Nephron (organoid): ENCODE data around the gene OR8H2.
"Not testable (repeated sequence)": the region's sequence is repeated elsewhere in the genome, so short reads cannot be mapped to it uniquely, and the experiment has no call there.

Source experiments
- H3K27ac Mint-ChIP-seq, 3 experiments: 2 replicates each; pipeline ENCODE4 v1.8.0; 2020; ENCODE audit warnings: mixed read lengths in 3 of 3, mild to moderate bottlenecking in 2 of 3, moderate library complexity in 1 of 3
- H3K27me3 Mint-ChIP-seq: 2 replicates; pipeline ENCODE4 v1.8.0; 2021; ENCODE audit warnings: low read depth, mild to moderate bottlenecking, moderate library complexity, mixed read lengths
- H3K36me3 Mint-ChIP-seq: 2 replicates; pipeline ENCODE4 v1.8.0; 2020; ENCODE audit warnings: low read depth, mixed read lengths
- H3K4me1 Mint-ChIP-seq: 2 replicates; pipeline ENCODE4 v1.8.0; 2020; ENCODE audit warnings: mixed read lengths
- H3K4me3 Mint-ChIP-seq, 3 experiments: 2 replicates each; pipeline ENCODE4 v1.8.0; 2020; ENCODE audit warnings: mild to moderate bottlenecking in 3 of 3, mixed read lengths in 3 of 3, moderate library complexity in 2 of 3
- H3K9me3 Mint-ChIP-seq: 2 replicates; pipeline ENCODE4 v1.8.0; 2020; ENCODE audit warnings: mixed read lengths
- CTCF ChIP-seq, 3 experiments: fragments of 200-600 bp; sonication (generic); IDR thresholded peaks; one replicate each; pipeline ENCODE4 v1.5.0; 2021; ENCODE audit warnings: antibody characterized with exemption in 3 of 3; ENCODE audit not compliant: unreplicated experiment in 3 of 3

OR8H2 gene

DNA sequence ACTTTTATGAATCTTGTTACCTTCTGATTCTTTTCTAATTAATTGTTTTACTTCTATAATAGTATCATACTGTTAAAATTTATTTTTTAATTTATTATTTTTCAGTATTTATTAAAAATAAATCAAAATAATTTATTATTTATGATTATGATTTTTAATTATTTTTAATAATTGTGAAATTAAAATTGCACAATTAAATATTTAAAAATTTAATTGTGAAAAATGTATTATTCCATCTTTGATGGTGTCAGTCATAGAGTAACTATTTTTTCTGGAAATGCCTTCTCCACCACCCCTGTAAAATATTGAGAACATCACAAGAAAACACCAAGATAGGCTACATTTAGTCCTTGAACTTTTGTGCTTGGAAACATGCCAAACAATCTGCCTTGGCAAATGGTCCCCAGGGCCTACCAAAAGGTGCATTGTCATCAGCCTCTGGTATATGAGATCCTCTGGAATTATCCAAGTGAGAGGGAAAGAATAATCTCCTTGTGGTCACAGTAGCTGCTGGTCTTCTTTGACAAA, at the start of gene OR8H2:
OR8H2 (plus strand) TSS at position 478 of the 528 bp plus-strand sequence. CDS start 1,356 bp downstream, outside the sequence.
- H3K9me3 Mint-ChIP-seq = no peaks in the 10 kb centered on the region
- no peaks in the 10 kb centered on the region for H3K4me1 Mint-ChIP-seq
- no peaks in the 10 kb centered on the region for H3K27me3 Mint-ChIP-seq
- TF ChIP-seq CTCF (IDR thresholded peaks at IDR 0.05; ENCODE audit: unreplicated experiment in 3 of 3) = no peak
- H3K27ac Mint-ChIP-seq = no peak within 1 kb of the TSS
- H3K36me3 Mint-ChIP-seq = no peaks in the 10 kb centered on the region
- no peak within 1 kb of the TSS for H3K4me3 Mint-ChIP-seq

- not testable (repeated sequence) for H3K4me1 Mint-ChIP-seq, H3K9me3 Mint-ChIP-seq, H3K36me3 Mint-ChIP-seq, H3K27me3 Mint-ChIP-seq, H3K27ac Mint-ChIP-seq, H3K4me3 Mint-ChIP-seq
These were observed 47.1 kb upstream of the OR8H2 start for GRCh38 chr11:56056366-56056765.

DNA sequence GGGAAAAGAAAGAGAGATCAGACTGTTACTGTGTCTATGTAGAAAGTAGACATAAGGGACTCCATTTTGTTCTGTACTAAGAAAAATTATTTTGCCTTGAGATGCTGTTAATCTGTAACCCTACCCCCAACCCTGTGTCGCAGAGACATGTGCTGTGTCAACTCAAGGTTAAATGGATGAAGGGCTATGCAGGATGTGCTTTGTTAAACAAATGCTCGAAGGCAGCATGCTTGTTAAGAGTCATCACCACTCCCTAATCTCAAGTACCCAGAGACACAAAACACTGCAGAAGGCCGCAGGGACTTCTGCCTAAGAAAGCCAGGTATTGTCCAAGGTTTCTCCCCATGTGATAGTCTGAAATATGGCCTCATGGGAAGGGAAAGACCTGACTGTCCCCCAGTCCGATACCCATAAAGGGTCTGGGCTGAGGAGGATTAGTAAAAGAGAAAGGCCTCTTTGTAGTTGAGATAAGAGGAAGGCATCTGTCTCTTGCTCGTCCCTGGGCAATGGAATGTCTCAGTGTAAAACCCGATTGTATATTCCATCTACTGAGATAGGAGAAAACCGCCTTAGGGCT, 45.7 kb upstream of the OR8H2 start:
- not testable (repeated sequence) for H3K9me3 Mint-ChIP-seq, H3K27ac Mint-ChIP-seq, H3K4me1 Mint-ChIP-seq, H3K27me3 Mint-ChIP-seq, H3K36me3 Mint-ChIP-seq, H3K4me3 Mint-ChIP-seq

GRCh38 chr11:56058260-56058780, 45.2 kb upstream of the OR8H2 start:
- not testable (repeated sequence) for H3K27ac Mint-ChIP-seq, H3K9me3 Mint-ChIP-seq, H3K36me3 Mint-ChIP-seq, H3K4me1 Mint-ChIP-seq, H3K27me3 Mint-ChIP-seq, H3K4me3 Mint-ChIP-seq

DNA sequence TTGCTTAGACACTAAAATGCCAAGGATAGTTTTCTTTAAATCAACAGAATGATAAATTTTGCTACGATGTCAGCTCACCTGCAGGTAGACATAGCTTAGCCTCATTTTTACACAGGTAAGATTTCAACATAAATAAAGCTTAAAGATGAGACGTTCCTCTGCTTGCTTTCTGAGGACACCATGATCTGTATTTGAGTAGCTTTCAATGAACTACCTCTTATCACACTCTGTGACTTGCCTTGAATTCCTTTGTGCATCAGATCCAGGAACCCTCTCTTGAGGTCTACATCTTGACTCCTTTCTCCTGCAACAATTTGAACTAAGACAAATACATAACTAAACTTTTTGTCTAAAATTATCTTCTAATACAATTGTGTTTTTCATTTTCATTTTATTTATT, 36.5 kb upstream of the OR8H2 start:
- H3K4me1 Mint-ChIP-seq = no peaks in the 10 kb centered on the region
- no peak overlapping the region for H3K4me3 Mint-ChIP-seq
- no peaks in the 10 kb centered on the region for H3K36me3 Mint-ChIP-seq
- no peaks in the 10 kb centered on the region for H3K27me3 Mint-ChIP-seq
- TF ChIP-seq CTCF (IDR thresholded peaks at IDR 0.05; ENCODE audit: unreplicated experiment in 3 of 3) = no peak
- H3K9me3 Mint-ChIP-seq = peaks cover 2% of the 10 kb centered on the region
- H3K27ac Mint-ChIP-seq = no peak overlapping the region

DNA sequence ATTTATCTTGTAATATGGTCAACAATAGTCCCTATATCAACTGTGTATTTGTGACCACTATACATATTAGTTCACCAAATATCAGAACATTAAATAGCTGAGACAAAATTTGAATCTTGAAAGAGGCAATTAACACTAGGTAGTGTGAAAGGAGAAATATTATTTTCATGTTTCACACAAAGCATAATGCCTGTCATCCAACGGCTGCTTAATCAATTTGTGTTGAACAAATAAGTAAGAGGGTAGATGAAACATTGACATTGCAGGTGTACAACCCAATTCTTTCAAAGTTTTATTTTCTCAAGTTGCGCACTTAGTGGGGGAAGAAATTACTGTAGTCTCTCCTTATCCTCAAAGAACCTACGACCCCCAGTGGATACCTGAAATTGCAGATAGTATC, 13.8 kb upstream of the OR8H2 start:
- Mint-ChIP-seq H3K36me3 (no peaks in the 10 kb centered on the region), H3K4me3 (no peak overlapping the region), H3K9me3 (no peaks in the 10 kb centered on the region), H3K27me3 (no peaks in the 10 kb centered on the region), H3K27ac (no peak overlapping the region), H3K4me1 (no peaks in the 10 kb centered on the region)
- TF ChIP-seq CTCF (IDR thresholded peaks at IDR 0.05; ENCODE audit: unreplicated experiment in 3 of 3) = no peak

DNA sequence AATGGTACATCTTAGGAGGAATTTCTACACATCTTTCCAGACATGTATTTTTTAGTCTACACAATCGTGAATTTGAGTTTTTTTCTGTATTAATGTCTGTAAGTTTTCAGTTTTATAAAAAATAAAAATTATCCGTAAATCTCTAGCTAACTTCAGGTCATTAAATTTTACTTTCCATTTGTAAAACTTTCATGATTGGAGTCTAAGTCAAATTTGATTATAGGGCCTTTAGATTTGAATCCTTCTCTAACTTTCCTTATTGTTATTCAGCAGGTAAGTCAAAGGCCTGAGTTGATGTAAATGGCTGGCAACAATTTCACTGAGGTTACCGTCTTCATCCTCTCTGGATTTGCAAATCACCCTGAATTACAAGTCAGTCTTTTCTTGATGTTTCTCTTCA, 10.5 kb upstream of the OR8H2 start, which contains the start of gene OR8I2:
OR8I2 (plus strand) TSS at position 301 of the 400 bp plus-strand sequence; CDS start at position 301, 0 bp downstream.
- Mint-ChIP-seq H3K4me1 (no peaks in the 10 kb centered on the region), H3K36me3 (no peaks in the 10 kb centered on the region), H3K9me3 (no peaks in the 10 kb centered on the region), H3K27ac (no peak within 1 kb of the TSS), H3K4me3 (no peak within 1 kb of the TSS), H3K27me3 (no peaks in the 10 kb centered on the region)
- no peak for TF ChIP-seq CTCF (IDR thresholded peaks at IDR 0.05; ENCODE audit: unreplicated experiment in 3 of 3)
